LNCAP (cell line): Measurements from ENCODE around the gene CA11.

Experiments
- TF ChIP-seq, protein P1 (sequence below): fragments of 450-650 bp; IDR thresholded peaks from 2 replicates; pipeline ENCODE4 v1.5.1; 2017; ENCODE audit warnings: mild to moderate bottlenecking

Gene CA11

DNA sequence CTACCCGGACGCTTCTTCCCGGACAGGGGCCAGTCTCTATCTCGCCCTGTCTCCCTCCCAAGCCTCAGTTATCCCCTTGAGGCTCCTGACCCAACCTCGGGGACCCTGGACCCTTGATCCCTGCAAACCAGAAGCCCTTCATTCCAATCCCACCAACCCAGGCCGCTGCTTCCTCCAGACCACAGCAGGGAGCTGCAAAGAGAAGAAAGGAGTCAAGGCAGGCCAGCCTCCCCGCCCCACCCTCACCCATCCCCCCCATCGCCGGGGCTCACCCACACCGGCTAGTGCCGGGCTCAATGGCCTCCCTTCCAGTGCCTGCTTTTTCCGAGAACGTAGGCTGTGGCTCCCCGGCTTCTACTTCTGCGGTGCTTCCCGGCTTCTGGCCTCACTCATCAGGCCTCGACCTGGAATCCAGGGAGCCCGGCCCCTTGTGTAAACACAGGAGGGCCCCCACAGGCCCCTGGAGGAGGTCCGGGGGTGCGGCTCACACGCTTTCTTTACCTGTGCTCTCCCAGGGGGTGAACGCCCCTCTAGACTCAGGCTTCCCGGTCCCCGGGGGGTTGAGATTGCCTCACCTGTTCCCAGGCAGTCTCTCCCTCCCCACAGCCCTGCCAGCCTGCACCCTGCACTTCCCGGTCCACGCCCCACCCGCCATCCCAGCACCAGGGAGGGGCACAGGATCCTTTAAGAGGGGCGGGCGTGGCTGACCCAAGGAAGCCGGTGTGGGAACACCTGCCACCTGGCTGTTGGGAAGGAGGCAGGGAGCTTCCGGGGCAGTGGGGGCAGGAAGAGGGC lies 31.4 kb downstream of the CA11 start, which contains the start of gene FAM83E:
Gene FAM83E, minus strand, starts transcription at position 641 of the 795 bp plus-strand sequence. CDS start 1,704 bp downstream, outside the sequence.
- TF ChIP-seq, protein P1, sequence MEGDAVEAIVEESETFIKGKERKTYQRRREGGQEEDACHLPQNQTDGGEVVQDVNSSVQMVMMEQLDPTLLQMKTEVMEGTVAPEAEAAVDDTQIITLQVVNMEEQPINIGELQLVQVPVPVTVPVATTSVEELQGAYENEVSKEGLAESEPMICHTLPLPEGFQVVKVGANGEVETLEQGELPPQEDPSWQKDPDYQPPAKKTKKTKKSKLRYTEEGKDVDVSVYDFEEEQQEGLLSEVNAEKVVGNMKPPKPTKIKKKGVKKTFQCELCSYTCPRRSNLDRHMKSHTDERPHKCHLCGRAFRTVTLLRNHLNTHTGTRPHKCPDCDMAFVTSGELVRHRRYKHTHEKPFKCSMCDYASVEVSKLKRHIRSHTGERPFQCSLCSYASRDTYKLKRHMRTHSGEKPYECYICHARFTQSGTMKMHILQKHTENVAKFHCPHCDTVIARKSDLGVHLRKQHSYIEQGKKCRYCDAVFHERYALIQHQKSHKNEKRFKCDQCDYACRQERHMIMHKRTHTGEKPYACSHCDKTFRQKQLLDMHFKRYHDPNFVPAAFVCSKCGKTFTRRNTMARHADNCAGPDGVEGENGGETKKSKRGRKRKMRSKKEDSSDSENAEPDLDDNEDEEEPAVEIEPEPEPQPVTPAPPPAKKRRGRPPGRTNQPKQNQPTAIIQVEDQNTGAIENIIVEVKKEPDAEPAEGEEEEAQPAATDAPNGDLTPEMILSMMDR, result no peak

DNA sequence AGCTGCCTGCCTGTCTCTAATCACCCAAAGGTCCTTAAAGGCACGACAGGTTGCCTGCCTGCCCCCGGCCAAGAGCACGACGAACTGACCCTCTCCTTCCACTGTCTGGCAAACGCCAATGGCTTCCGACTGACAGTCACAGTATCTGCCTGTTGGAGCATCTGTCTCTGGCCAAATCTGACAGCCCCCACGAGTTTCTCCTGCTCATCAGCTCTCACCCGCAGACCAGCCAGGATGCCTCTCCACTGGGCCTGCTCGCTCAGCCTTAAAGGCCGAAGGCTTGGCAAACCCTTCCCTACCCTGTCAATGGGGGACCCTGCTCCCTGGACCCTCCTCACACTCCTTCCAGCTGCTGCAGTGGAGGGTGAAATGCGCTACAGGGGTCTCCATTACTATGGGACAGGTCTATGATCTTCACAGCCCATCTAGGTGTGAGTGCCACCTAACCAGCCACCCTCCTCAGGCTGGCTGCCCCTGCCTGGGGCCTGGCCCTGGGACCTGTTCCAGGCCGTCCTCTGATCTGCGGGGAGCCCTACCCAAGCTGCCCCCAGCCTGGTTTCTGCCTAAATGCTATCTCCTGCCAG lies 32.0 kb downstream of the CA11 start:
- TF ChIP-seq, protein P1, result no peak

DNA sequence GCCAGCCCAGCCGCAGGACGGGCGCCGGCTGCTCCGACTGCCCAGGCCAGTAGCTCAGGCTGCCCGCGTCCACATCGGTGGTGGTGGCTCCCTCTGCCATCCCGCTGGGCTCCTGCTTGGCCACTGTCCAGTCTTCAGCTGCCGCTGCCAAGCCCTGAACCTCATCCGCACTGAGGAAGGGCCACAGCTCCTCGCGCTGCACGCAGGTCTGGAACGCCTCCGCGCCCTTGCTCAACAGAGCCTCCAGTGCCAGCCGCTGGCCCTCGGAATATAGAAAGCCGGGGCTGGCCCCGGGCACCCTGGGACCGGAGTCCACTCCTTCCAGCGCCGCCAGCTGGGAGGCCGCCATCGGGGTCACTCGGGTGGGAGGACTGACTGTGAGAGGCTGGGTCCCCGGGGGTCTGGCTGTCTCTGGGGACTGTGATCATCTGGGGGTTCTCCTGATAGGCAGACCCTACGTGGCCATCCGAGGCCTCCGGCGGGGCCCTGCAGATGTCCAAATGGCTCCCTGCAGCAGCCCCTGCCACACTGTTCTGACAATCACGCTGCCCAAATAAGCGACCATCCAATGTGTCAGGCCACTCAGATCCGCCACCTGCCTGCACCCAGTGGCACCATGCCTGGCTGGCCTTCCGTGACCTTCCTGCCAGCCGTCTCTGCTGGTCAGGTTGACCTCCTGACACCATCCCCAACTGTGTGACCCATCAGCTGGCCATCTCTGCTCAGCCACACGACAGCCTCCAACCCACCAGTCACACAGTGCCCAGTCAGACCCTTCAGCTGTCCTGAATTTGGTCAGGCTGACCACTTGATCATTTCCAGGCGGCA lies 32.7 kb downstream of the CA11 start:
- TF ChIP-seq, protein P1, result no peak

DNA sequence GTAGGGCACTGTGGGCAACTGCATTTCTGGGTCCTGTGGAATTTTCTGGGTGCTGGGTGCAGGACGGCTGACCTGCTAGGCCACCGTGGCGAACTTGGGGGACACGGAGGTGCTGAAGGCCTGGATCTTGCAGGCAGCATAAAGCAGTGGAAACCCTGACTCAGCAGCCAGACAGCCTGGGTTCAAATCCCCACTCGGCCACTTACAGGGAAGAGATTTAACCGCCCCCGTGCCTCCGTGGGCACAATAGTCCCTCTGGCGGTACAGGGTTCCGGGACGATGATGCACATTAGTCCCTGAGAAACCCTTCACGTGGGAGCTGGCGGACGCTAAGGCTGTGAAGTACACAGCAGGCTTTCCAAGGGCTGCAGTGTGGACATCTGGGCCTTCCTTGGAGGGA lies 34.1 kb downstream of the CA11 start:
- TF ChIP-seq, protein P1, result no peak

DNA sequence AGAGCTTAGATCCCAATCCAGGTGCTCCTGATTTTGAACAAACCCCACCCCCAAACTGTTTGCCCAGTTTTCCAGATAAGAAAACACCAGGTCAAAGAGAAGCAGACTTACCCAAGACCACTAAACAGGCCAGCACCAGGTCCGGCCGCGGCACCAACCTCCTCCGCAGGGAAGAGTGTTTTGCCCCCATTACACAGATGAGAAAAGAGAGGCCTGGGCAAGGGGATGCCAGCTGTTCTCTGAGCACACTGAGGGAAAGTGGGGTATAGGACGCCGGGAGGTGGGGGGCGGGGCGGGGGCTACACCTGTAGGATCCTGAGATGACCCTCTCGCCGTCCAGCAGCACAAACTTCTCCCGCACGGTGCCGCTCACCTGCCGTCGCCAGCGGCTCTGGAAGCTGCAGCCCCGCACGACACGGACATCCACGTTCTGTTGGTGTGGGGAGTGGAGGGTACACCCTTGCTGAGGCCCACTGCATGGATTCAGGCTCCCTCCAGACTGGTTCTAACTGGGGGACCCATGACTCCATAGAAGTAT lies 36.3 kb downstream of the CA11 start:
- TF ChIP-seq, protein P1, result no peak

DNA sequence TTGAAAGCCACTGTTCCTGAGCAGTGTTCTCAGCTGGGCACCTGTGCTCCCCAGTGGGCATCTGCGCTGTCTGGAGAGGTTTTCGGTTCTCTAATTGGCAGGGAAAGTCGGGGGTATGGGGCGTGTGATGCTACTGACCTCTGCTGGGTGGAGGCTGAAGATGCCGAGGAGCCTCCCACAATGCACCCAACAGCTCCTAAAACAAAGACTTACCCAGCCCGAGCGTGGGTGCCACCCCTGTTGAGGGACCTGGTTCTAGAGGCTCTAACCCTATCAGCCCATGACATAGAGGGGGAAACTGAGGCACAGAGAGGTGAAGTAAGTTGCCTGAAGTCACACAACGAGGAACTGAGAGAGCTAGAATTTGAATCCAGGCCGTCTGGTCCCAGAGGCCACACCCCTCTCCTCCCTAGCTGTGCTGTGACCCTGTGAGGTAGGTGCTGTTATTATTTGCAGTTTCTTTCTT lies 37.2 kb downstream of the CA11 start:
- TF ChIP-seq, protein P1, result peak; percentile 40; the same call in 1 of the 2 replicates

DNA sequence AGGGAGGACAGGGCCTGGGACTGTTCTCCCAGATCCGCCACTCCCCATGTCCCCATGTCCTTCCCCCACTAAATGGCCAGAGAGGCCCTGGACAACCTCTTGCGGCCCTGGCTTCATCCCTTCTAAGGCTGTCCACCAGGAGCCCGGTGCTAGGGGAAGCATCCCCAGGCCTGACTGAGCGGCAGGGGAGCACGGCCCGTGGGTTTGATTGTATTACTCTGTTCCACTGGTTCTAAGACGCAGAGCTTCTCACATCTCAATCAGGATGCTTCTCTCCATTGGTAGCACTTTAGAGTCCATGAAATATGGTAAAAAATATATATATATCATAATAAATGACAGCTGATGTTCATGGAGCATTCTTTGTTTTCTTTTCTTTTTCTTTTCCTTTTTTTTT lies 38.6 kb downstream of the CA11 start:
- TF ChIP-seq, protein P1, result no peak
